Fibroblast of pulmonary artery (primary cell): Measurements from ENCODE around the gene KLK11.

Experiments
- DNase-seq: peaks from one replicate; pipeline ENCODE4 v3.0.0-alpha.2; 2010; ENCODE audit warnings: low read depth
- H3K4me3 ChIP-seq: replicated peaks from 2 replicates; pipeline ENCODE4 v1.5.1; 2011; ENCODE audit warnings: low read depth, mild to moderate bottlenecking, control low read depth, low read length, moderate library complexity
- TF ChIP-seq, protein P1 (sequence below): IDR thresholded peaks from 2 replicates; pipeline ENCODE4 v1.5.1; 2011; ENCODE audit warnings: mild to moderate bottlenecking, control low read depth, low read length, inconsistent platforms; ENCODE audit errors: missing control alignments

KLK11 gene

GRCh38 chr19:51044327-51044726 lies 17.9 kb upstream of the KLK11 start:
- DNase-seq = no peak
- no peak overlapping the region for H3K4me3 ChIP-seq
- TF ChIP-seq, protein P1, sequence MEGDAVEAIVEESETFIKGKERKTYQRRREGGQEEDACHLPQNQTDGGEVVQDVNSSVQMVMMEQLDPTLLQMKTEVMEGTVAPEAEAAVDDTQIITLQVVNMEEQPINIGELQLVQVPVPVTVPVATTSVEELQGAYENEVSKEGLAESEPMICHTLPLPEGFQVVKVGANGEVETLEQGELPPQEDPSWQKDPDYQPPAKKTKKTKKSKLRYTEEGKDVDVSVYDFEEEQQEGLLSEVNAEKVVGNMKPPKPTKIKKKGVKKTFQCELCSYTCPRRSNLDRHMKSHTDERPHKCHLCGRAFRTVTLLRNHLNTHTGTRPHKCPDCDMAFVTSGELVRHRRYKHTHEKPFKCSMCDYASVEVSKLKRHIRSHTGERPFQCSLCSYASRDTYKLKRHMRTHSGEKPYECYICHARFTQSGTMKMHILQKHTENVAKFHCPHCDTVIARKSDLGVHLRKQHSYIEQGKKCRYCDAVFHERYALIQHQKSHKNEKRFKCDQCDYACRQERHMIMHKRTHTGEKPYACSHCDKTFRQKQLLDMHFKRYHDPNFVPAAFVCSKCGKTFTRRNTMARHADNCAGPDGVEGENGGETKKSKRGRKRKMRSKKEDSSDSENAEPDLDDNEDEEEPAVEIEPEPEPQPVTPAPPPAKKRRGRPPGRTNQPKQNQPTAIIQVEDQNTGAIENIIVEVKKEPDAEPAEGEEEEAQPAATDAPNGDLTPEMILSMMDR = no peak

DNA sequence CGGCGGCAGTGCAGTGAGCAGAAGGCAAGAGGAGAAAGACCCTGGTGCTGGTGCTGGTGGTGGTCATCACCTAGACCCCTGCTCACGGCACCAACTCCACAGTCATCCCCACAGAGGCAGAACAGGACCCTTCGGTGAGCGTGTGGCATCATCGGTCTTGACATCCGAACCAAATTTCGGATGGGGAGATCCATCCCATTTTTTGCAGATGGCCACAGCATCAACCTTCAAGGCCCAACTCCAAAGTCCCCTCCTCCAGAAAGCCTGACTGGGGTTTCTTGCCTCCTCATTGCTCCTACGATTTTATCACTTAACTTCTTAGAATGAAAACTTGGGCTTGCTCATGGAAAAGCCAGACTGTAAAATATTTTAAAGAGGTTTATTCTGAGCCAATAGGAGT lies 17.1 kb upstream of the KLK11 start:
- no peak for DNase-seq
- TF ChIP-seq, protein P1 = no peak

DNA sequence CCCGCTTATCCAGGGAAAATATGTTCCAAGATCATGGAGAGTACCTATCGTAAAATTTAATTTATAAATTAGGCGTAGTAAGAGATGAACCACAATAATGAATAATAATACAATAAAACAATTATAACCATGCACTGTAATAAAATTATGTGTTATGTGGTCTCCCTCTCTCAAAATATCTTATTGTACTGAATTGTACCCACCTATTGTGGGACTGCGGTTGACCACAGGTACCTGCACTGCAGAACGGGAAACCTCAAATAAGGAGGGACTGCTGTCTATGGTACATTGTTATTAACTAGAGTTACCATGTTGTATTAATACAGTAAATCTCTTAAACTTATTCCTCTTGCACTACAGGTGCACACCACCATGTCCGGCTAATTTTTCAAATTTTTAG lies 13.7 kb upstream of the KLK11 start:
- TF ChIP-seq, protein P1 = no peak
- no peak overlapping the region for H3K4me3 ChIP-seq
- no peak for DNase-seq

More for the DNA sequence above, 17.1 kb upstream of the KLK11 start:
- H3K4me3 ChIP-seq = no peak overlapping the region

DNA sequence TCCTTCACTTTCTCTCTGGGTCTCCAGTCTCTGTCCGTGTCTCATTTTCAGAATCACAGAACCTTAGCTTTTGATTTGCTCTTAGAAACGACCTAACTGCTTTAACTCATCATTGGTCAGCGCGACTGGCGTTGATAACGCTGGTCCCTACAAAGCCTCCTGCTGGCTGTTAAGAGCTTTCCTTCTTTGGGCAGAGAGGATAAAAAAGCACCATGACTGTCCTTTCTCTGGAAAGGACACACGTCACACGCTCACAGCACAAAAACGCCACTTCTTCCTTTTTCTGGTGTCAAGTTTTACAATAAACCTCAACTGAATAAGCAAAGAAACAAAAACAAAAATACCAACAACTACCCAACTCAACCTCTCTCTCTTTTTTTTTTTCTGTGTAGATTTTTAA lies 10.1 kb upstream of the KLK11 start:
- no peak for DNase-seq
- TF ChIP-seq, protein P1 = no peak
- H3K4me3 ChIP-seq = no peak overlapping the region

- no peak for DNase-seq
- TF ChIP-seq, protein P1 = no peak
- H3K4me3 ChIP-seq = no peak within 1 kb of the TSS
Observed at GRCh38 chr19:51034704-51035103, 8.3 kb upstream of the KLK11 start, which contains the start of gene KLK12. KLK12 (minus strand) TSS chr19:51035002; CDS start chr19:51034621, 381 bp downstream.

GRCh38 chr19:51031880-51032225 lies 5.4 kb upstream of the KLK11 start:
- DNase-seq = no peak
- TF ChIP-seq, protein P1 = no peak
- no peak overlapping the region for H3K4me3 ChIP-seq

- no peak overlapping the region for H3K4me3 ChIP-seq
- TF ChIP-seq, protein P1 = no peak
- DNase-seq = no peak
Observed at GRCh38 chr19:51031220-51031879, 4.9 kb upstream of the KLK11 start.
